Keratinocyte (primary cell): Measurements from ENCODE around the gene GRK3. TPM values are rescaled to one million over a fixed set of nuclear protein-coding genes. Genes with fewer than 3 reads are reported as not detected.

Experiments
- DNase-seq: peaks from one replicate; pipeline ENCODE4 v3.0.0-alpha.2; 2011; ENCODE audit warnings: low read depth, missing footprints, low spot score
- FAIRE-seq: peaks from 2 replicates; lab custom pipeline; 2011; peaks lifted over from hg19 to GRCh38; lab: Jason Lieb, UNC
- H2AFZ ChIP-seq: 2 replicates; pipeline ENCODE4 v1.6.0; 2012; ENCODE audit warnings: low read length, control low read depth, inconsistent platforms; ENCODE audit not compliant: control insufficient read depth
- H3K27ac ChIP-seq: 2 replicates; pipeline ENCODE4 v1.5.1; 2011; ENCODE audit warnings: low read length; ENCODE audit not compliant: control insufficient read depth, insufficient read depth
- H3K27me3 ChIP-seq: 3 replicates; pipeline ENCODE4 v1.6.0; 2011; ENCODE audit warnings: low read length; ENCODE audit not compliant: control insufficient read depth, insufficient read depth; ENCODE audit errors: extremely low read depth
- H3K36me3 ChIP-seq, 2 experiments: 2 replicates in 1 of 2; 3 replicates in 1 of 2; pipeline ENCODE4 v1.5.1; 2011; ENCODE audit warnings: low read length in 2 of 2, mild to moderate bottlenecking in 1 of 2; ENCODE audit not compliant: control insufficient read depth in 2 of 2, insufficient read depth in 2 of 2; ENCODE audit errors: extremely low read depth in 1 of 2
- H3K4me1 ChIP-seq: 3 replicates; pipeline ENCODE4 v1.5.1; 2011; ENCODE audit warnings: low read length; ENCODE audit not compliant: control insufficient read depth, insufficient read depth; ENCODE audit errors: extremely low read depth
- H3K4me2 ChIP-seq: 3 replicates; pipeline ENCODE4 v1.6.0; 2011; ENCODE audit warnings: low read depth, low read length; ENCODE audit not compliant: control insufficient read depth, insufficient read depth; ENCODE audit errors: extremely low read depth
- H3K4me3 ChIP-seq, 3 experiments: fragments of 200-600 bp in 1 of 3; sonication (generic) in 1 of 3; 2 replicates in 2 of 3; 3 replicates in 1 of 3; pipeline ENCODE4 v1.5.1; 2011 to 2016; ENCODE audit warnings: low read length in 3 of 3, mild to moderate bottlenecking in 3 of 3, control low read depth in 2 of 3, inconsistent platforms in 1 of 3, low read depth in 1 of 3, mixed read lengths in 1 of 3, mixed run types in 1 of 3, moderate library complexity in 1 of 3; ENCODE audit not compliant: control insufficient read depth in 2 of 3, insufficient read depth in 2 of 3; ENCODE audit errors: extremely low read depth in 1 of 3
- H3K79me2 ChIP-seq: 2 replicates; pipeline ENCODE4 v1.6.0; 2012; ENCODE audit warnings: low read length; ENCODE audit not compliant: control insufficient read depth, insufficient read depth
- H3K9ac ChIP-seq: 3 replicates; pipeline ENCODE4 v1.6.0; 2011; ENCODE audit warnings: low read length; ENCODE audit not compliant: control insufficient read depth, insufficient read depth; ENCODE audit errors: extremely low read depth
- H3K9me1 ChIP-seq: 3 replicates; pipeline ENCODE4 v1.6.0; 2011; ENCODE audit warnings: low read length; ENCODE audit not compliant: control insufficient read depth, insufficient read depth; ENCODE audit errors: extremely low read depth
- H3K9me3 ChIP-seq: 2 replicates; pipeline ENCODE4 v1.5.1; 2012; ENCODE audit warnings: low read depth, low read length; ENCODE audit not compliant: control insufficient read depth
- H4K20me1 ChIP-seq: 3 replicates; pipeline ENCODE4 v1.6.0; 2011; ENCODE audit warnings: low read length; ENCODE audit not compliant: control insufficient read depth, insufficient read depth; ENCODE audit errors: extremely low read depth
- EZH2 ChIP-seq: IDR thresholded peaks from one replicate; pipeline ENCODE4 v1.6.1; 2012; ENCODE audit warnings: inconsistent platforms, mild to moderate bottlenecking, low read length, moderate library complexity
- dilution Hi-C: fragments of 300-500 bp; cut with MboI; formaldehyde crosslinking; loops from one replicate; pipeline ENCODE4 v1.7.0; 2020; ENCODE audit warnings: low sequenced_read_pairs; ENCODE audit not compliant: extremely low pct_ligation_motif_present
- polyA plus RNA-seq, 5 experiments: library from polyadenylated mRNA; depleted of rRNA in 3 of 5; stranded (reverse) in 3 of 5; stranded (forward) in 1 of 5; unstranded in 1 of 5; fragments of >200 nt; gene quantifications; 1 replicate in 1 of 5; 2 replicates in 3 of 5; 3 replicates in 1 of 5; pipeline versions ENCODE4 v1.2.1 to v1.2.3, GENCODE V29; 2011 to 2012; ENCODE audit warnings: missing spikeins in 2 of 5, low read depth in 1 of 5, low replicate concordance in 1 of 5
- TF ChIP-seq, protein P1 (sequence below), 3 experiments: IDR thresholded peaks in 1 of 3; conservative IDR thresholded peaks in 1 of 3; optimal IDR thresholded peaks in 1 of 3; 2 replicates in 2 of 3; 3 replicates in 1 of 3; pipeline versions ENCODE3 to v1.5.1; 2011; ENCODE audit warnings: low read length in 3 of 3, mild to moderate bottlenecking in 3 of 3, moderate library complexity in 2 of 3, control low read depth in 1 of 3, inconsistent platforms in 1 of 3; ENCODE audit not compliant: insufficient read depth in 2 of 3; ENCODE audit errors: extremely low read depth in 1 of 3

The GRK3 gene
- polyA plus RNA-seq, 1 donor (not counting 4 experiments of a cell fraction or from before 2014, with no cell fraction given), result 8.1 TPM

GRCh38 chr22:25694196-25694907, 129.9 kb downstream of the GRK3 start:
- Histone ChIP-seq H2AFZ (no peak overlapping the region), H3K36me3 (peaks cover 0 to 5% of the 10 kb centered on the region in 2 experiments), H3K4me2 (no peak overlapping the region), H3K79me2 (no peaks in the 10 kb centered on the region), H3K4me3 (no peak overlapping the region), H3K9me1 (no peaks in the 10 kb centered on the region), H4K20me1 (no peaks in the 10 kb centered on the region), H3K27me3 (no peaks in the 10 kb centered on the region), H3K9me3 (no peaks in the 10 kb centered on the region), H3K9ac (no peak overlapping the region), H3K4me1 (no peaks in the 10 kb centered on the region), H3K27ac (no peak overlapping the region)
- FAIRE-seq, result no peak
- TF ChIP-seq, protein P1, sequence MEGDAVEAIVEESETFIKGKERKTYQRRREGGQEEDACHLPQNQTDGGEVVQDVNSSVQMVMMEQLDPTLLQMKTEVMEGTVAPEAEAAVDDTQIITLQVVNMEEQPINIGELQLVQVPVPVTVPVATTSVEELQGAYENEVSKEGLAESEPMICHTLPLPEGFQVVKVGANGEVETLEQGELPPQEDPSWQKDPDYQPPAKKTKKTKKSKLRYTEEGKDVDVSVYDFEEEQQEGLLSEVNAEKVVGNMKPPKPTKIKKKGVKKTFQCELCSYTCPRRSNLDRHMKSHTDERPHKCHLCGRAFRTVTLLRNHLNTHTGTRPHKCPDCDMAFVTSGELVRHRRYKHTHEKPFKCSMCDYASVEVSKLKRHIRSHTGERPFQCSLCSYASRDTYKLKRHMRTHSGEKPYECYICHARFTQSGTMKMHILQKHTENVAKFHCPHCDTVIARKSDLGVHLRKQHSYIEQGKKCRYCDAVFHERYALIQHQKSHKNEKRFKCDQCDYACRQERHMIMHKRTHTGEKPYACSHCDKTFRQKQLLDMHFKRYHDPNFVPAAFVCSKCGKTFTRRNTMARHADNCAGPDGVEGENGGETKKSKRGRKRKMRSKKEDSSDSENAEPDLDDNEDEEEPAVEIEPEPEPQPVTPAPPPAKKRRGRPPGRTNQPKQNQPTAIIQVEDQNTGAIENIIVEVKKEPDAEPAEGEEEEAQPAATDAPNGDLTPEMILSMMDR (optimal IDR thresholded peaks at IDR 0.05 in 1 of 3, IDR thresholded peaks at IDR 0.05 in 1 of 3, conservative IDR thresholded peaks at IDR 0.05 in 1 of 3; ENCODE audit: extremely low read depth in 1 of 3, insufficient read depth in 2 of 3, low read length in 3 of 3), result no peak
- TF ChIP-seq EZH2, result no peak
- dilution Hi-C loops, result no loop called here
- no peak for DNase-seq

- FAIRE-seq (no peak), DNase-seq (no peak)
- no peaks in the 10 kb centered on the region for H3K79me2 ChIP-seq
- H3K36me3 ChIP-seq, result peaks cover 0 to 5% of the 10 kb centered on the region in 2 experiments
- no peaks in the 10 kb centered on the region for H3K9me1 ChIP-seq
- no peak overlapping the region for H3K27ac ChIP-seq
- no peaks in the 10 kb centered on the region for H3K27me3 ChIP-seq
- H4K20me1 ChIP-seq, result no peaks in the 10 kb centered on the region
- H3K9me3 ChIP-seq, result no peaks in the 10 kb centered on the region
- H3K4me3 ChIP-seq, result no peak overlapping the region
- no peak overlapping the region for H2AFZ ChIP-seq
- H3K4me1 ChIP-seq, result no peaks in the 10 kb centered on the region
- no peak overlapping the region for H3K9ac ChIP-seq
- no peak overlapping the region for H3K4me2 ChIP-seq
- TF ChIP-seq EZH2, result no peak
- TF ChIP-seq, protein P1 (optimal IDR thresholded peaks at IDR 0.05 in 1 of 3, IDR thresholded peaks at IDR 0.05 in 1 of 3, conservative IDR thresholded peaks at IDR 0.05 in 1 of 3; ENCODE audit: extremely low read depth in 1 of 3, insufficient read depth in 2 of 3, low read length in 3 of 3), result no peak
- dilution Hi-C loops, result no loop called here
Measured at GRCh38 chr22:25695146-25695545, 130.7 kb downstream of the GRK3 start.
